Loucy (cell line): ENCODE data around the gene TIMM13.

Experiments
- H2AFZ ChIP-seq: fragments of 200-600 bp; sonication (generic); 2 replicates; pipeline ENCODE4 v1.6.0; 2016; ENCODE audit warnings: antibody characterized with exemption, mild to moderate bottlenecking, low read length, moderate library complexity
- H3F3A ChIP-seq: fragments of 200-600 bp; 2 replicates; pipeline ENCODE4 v1.6.0; 2016; ENCODE audit warnings: antibody characterized with exemption, low read depth, mild to moderate bottlenecking
- H3K27me3 ChIP-seq: fragments of 200-600 bp; sonication (generic); 2 replicates; pipeline ENCODE4 v1.6.1; 2014; ENCODE audit warnings: low read length, mild to moderate bottlenecking; ENCODE audit not compliant: insufficient read depth, poor library complexity, severe bottlenecking
- H3K36me3 ChIP-seq: fragments of 200-600 bp; sonication (generic); 2 replicates; pipeline ENCODE4 v1.6.1; 2016; ENCODE audit warnings: low read length; ENCODE audit not compliant: insufficient read depth
- H3K4me1 ChIP-seq: fragments of 200-600 bp; sonication (generic); 2 replicates; pipeline ENCODE4 v1.5.1; 2014; ENCODE audit warnings: low read length, mild to moderate bottlenecking; ENCODE audit not compliant: insufficient read depth, poor library complexity, severe bottlenecking
- H3K4me2 ChIP-seq: fragments of 200-600 bp; sonication (generic); 2 replicates; pipeline ENCODE4 v1.6.0; 2014; ENCODE audit warnings: antibody characterized with exemption, low read length, low read depth, mild to moderate bottlenecking; ENCODE audit not compliant: poor library complexity, severe bottlenecking
- H3K4me3 ChIP-seq: fragments of 200-600 bp; sonication (generic); 2 replicates; pipeline ENCODE4 v1.5.1; 2014; ENCODE audit warnings: low read length, mild to moderate bottlenecking, mixed read lengths; ENCODE audit not compliant: poor library complexity, severe bottlenecking
- H3K79me2 ChIP-seq: fragments of 200-600 bp; sonication (generic); 2 replicates; pipeline ENCODE4 v1.6.1; 2014; ENCODE audit warnings: low read length; ENCODE audit not compliant: insufficient read depth
- H3K9ac ChIP-seq: fragments of 200-600 bp; sonication (generic); 2 replicates; pipeline ENCODE4 v1.6.0; 2014; ENCODE audit warnings: mild to moderate bottlenecking, low read depth, low read length, moderate library complexity; ENCODE audit not compliant: poor library complexity, severe bottlenecking
- H3K9me2 ChIP-seq: fragments of 200-600 bp; sonication (generic); replicated peaks from 2 replicates; pipeline ENCODE4 v1.6.1; 2016; ENCODE audit warnings: low read depth, low read length, mixed read lengths
- H3K9me3 ChIP-seq: fragments of 200-600 bp; sonication (generic); 2 replicates; pipeline ENCODE4 v1.6.1; 2014; ENCODE audit warnings: mild to moderate bottlenecking, antibody characterized with exemption, low read length, low read depth; ENCODE audit not compliant: insufficient read depth
- H4K20me1 ChIP-seq: fragments of 200-600 bp; sonication (generic); 2 replicates; pipeline ENCODE4 v1.6.0; 2014; ENCODE audit warnings: antibody characterized with exemption, low read length, mild to moderate bottlenecking; ENCODE audit not compliant: insufficient read depth, poor library complexity, severe bottlenecking
- CTCF ChIP-seq: fragments of 200-600 bp; sonication (generic); conservative IDR thresholded peaks from 2 replicates; pipeline ENCODE4 v1.5.1; 2014; ENCODE audit warnings: mild to moderate bottlenecking, antibody characterized with exemption, low read length
- EZH2phosphoT487 ChIP-seq: fragments of 200-600 bp; IDR thresholded peaks from 2 replicates; pipeline ENCODE4 v1.6.1; 2018; ENCODE audit warnings: antibody characterized with exemption, mild to moderate bottlenecking, moderate library complexity, borderline replicate concordance

Gene TIMM13

GRCh38 chr19:2431318-2432055 lies 4.1 kb upstream of the TIMM13 start:
- Histone ChIP-seq H3K4me3 (no peak overlapping the region), H3K9me2 (no peaks in the 10 kb centered on the region), H3K9me3 (no peaks in the 10 kb centered on the region), H3K27me3 (no peaks in the 10 kb centered on the region), H4K20me1 (peaks cover 7% of the 10 kb centered on the region), H3K9ac (no peak overlapping the region), H3K36me3 (peaks cover 43% of the 10 kb centered on the region; the same call in 1 of the 2 replicates), H3K4me1 (peaks cover 1% of the 10 kb centered on the region), H3K79me2 (peaks cover 8% of the 10 kb centered on the region), H3F3A (no peaks in the 10 kb centered on the region), H2AFZ (no peak overlapping the region), H3K4me2 (no peak overlapping the region)
- TF ChIP-seq EZH2phosphoT487 = no peak

- TF ChIP-seq CTCF (no peak), EZH2phosphoT487 (no peak)
- Histone ChIP-seq H3K27me3 (no peaks in the 10 kb centered on the region), H2AFZ (no peak overlapping the region), H3K9ac (no peak overlapping the region), H3K9me2 (no peaks in the 10 kb centered on the region), H3F3A (no peaks in the 10 kb centered on the region), H3K79me2 (peaks cover 21% of the 10 kb centered on the region), H3K4me3 (no peak overlapping the region), H3K36me3 (peaks cover 38% of the 10 kb centered on the region; the same call in 1 of the 2 replicates), H3K4me2 (no peak overlapping the region), H3K4me1 (peaks cover 8% of the 10 kb centered on the region), H3K9me3 (no peaks in the 10 kb centered on the region), H4K20me1 (peaks cover 20% of the 10 kb centered on the region)
Observed at GRCh38 chr19:2429917-2430535, 2.6 kb upstream of the TIMM13 start.

GRCh38 chr19:2428756-2429711 lies 1.6 kb upstream of the TIMM13 start:
- Histone ChIP-seq H3K9me3 (no peaks in the 10 kb centered on the region), H3F3A (no peaks in the 10 kb centered on the region), H3K9me2 (no peaks in the 10 kb centered on the region), H3K79me2 (peaks cover 26% of the 10 kb centered on the region), H2AFZ (no peak overlapping the region), H3K4me1 (peaks cover 8% of the 10 kb centered on the region), H3K4me2 (no peak overlapping the region), H3K4me3 (no peak overlapping the region), H3K36me3 (peaks cover 29% of the 10 kb centered on the region; the same call in 1 of the 2 replicates), H4K20me1 (peaks cover 23% of the 10 kb centered on the region), H3K27me3 (no peaks in the 10 kb centered on the region), H3K9ac (no peak overlapping the region)
- TF ChIP-seq EZH2phosphoT487 = no peak
- TF ChIP-seq CTCF = no peak
